Measurements from ENCODE around the gene RIN2.

Gene RIN2, protein sequence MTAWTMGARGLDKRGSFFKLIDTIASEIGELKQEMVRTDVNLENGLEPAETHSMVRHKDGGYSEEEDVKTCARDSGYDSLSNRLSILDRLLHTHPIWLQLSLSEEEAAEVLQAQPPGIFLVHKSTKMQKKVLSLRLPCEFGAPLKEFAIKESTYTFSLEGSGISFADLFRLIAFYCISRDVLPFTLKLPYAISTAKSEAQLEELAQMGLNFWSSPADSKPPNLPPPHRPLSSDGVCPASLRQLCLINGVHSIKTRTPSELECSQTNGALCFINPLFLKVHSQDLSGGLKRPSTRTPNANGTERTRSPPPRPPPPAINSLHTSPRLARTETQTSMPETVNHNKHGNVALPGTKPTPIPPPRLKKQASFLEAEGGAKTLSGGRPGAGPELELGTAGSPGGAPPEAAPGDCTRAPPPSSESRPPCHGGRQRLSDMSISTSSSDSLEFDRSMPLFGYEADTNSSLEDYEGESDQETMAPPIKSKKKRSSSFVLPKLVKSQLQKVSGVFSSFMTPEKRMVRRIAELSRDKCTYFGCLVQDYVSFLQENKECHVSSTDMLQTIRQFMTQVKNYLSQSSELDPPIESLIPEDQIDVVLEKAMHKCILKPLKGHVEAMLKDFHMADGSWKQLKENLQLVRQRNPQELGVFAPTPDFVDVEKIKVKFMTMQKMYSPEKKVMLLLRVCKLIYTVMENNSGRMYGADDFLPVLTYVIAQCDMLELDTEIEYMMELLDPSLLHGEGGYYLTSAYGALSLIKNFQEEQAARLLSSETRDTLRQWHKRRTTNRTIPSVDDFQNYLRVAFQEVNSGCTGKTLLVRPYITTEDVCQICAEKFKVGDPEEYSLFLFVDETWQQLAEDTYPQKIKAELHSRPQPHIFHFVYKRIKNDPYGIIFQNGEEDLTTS

DNA sequence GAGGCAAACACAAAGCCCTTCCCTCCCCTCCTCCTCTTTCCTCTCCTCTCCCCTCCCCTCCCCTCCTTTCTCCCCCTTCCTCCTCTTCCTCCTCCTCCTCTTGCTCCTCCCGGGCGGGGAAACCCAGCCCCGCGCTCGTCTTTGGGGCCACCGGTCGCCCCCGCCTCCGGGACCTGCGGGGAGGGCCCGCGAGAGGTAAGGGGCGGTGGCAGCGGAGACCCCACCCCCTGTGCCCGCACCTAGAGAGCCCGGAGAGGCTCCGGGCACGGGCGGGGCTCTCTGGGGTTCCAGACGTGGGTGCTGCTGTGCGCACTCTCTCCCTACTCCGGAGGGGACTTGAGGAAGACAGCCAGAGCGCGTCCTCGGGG lies at the start of gene RIN2:
Gene RIN2 (plus strand): TSS at position 126 of the 368 bp plus-strand sequence. CDS start 131,344 bp downstream, outside the sequence.
- peak; percentile 16 for DNase-seq (ENCODE audit: low spot score)

DNA sequence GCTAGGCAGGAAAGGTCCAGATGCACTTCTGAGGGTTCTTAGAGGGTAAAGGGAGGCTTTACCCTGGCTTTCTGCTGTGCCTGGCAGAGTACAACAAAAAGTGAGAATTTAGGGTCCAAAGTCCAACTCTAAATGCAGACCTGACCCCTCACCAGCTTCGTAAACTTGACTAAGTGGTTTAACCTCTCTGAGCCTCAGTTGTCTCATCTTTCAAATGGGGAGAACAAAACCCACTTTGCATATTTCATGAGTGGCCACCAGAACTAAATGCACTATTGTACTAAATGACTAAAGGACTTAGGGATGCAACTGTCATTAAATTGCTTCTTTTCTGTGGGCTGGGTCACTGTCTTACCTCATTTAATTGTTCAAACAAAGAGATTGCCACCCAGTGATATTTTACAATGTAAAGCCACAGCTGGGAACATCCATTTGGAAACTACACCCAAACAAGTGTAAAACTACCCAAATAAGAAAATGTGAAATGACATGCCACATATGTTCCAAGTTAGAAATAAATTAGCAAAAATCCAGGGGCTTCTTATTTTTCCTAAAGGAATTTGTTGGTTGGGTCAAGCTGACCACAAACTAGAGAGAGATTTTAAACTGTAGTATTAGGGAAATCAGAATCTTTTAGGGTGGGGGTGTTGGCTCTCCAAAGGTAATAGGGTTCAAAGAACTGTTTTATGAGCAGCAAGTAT lies 48.3 kb upstream of the RIN2 start:
- DNase-seq (ENCODE audit: low spot score): no peak

GRCh38 chr20:19710336-19711120 lies 47.5 kb upstream of the RIN2 start:
- no peak for DNase-seq (ENCODE audit: low spot score)

DNA sequence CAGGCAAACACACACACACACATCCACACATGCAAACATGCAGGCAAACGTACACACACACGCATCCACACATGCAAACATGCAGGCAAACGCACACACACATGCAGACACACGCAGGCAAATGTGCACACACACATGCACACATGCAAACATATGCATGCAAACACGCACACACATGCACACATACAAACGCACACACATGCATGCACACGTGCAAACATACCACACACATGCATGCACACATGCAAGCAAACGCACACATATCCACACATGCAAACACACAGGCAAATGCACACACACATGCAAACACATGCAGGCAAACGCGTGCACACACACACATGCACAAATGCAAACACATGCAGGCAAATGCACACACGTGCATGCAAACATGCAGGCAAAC lies 46.9 kb upstream of the RIN2 start:
- DNase-seq (ENCODE audit: low spot score): no peak

- DNase-seq (ENCODE audit: low spot score): no peak
Observed at GRCh38 chr20:19712721-19713260, 45.3 kb upstream of the RIN2 start.

DNA sequence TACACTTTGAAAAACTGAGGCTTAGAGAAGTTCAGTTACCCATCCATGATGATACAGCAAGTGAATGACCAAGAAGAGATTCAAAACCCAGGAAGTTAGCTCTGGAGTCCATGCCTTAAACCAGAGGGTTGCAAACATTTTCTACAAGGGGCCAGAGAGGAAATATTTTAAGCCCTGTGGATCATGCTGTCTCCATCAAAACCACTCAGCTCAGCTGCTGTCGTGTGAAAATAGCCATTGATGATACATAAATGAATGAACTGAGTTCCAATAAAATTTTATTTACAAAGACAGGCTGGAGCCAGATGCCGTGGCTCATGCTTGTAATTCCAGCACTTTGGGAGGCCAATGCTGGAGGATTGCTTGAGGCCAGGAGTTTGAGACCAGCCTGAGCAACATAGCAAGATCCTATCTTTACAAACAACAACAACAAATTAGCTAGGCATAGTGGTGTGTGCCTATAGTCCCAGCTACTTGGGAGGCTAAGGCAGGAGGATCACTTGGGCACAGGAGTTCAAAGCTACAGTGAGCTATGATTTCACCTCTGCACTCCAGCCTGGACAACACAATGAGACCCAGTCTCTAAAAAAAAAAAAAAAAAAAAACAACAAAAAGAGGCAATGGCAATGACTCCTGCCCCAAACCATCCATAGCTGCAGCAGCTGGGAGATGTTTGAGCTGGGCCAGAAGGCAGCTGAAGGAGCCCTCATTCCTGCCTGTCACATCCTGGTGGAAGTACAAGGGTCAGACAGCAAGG lies 44.1 kb upstream of the RIN2 start:
- DNase-seq (ENCODE audit: low spot score): no peak

DNA sequence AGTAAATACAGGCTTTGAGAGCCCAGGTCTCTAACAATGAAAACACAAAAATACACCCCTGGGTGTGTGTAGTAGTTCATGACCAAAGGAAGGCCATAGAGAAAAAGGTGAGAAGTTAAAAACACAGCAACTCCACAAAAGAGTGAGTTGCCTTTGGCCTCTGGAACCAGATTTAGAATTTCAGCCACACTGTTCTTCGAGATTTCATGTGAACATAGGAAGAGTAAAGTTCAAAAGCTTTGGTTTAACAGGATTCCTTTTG lies 43.5 kb upstream of the RIN2 start:
- DNase-seq (ENCODE audit: low spot score): no peak

DNA sequence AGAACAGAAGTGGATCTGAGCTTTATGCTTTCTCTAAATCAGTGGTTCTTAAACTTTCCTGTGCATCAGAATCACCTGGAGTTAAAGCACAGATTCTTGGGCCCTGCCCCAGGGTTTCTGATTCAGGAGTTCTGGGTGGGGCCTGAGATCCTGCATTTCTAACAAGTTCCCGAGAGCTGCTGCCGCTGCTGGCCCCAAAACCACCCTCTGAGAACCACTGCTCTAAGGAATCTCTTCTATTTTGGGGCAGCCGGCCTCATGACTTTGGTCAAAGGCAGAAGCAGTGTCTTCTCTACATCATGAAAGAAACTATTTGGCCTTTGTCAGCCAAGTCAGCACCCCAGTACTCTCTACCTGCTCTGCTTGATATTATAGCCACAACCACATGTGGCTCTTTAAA lies 42.1 kb upstream of the RIN2 start:
- no peak for DNase-seq (ENCODE audit: low spot score)

- DNase-seq (ENCODE audit: low spot score): no peak
Observed at GRCh38 chr20:19718880-19719279, 39.2 kb upstream of the RIN2 start.

DNA sequence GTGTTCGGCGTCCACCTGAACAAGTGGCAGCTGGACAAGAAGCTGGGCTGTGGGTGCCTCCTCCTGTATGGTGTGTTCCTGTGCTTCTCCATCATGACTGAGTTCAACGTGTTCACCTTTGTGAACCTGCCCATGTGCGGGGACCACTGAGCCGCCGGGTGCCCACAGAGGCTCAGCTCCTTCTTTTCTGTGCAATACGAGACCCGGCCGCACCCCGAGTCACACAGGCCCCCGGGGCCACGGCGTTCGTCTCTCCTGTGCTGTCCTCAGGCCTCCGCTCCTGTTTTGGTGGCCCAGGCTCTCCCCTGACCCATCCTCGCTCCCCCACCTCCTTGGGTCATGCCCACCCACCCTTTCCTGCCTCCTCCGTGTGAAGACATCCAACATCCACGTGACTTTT lies 37.1 kb upstream of the RIN2 start:
- DNase-seq (ENCODE audit: low spot score): no peak

DNA sequence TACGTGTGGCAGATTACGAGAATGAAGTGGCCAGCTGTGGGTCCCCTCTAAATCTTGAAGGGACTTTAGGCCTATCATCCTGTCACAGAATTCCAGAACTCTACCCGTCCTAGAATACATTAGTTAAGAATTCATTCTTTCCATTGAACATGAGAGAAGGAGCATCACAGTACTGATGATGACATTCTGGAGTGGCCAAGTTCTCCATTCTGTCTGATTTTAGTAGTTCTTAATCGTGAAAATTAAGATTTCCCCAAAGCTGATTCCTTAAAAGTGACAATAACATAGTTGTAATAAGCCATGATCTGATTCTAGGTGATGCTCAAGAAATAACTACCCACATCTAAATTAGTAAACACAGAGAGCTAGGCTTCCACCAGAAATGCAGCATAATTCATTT lies 35.0 kb upstream of the RIN2 start:
- DNase-seq (ENCODE audit: low spot score): no peak

GRCh38 chr20:19723813-19724430 lies 34.1 kb upstream of the RIN2 start:
- no peak for DNase-seq (ENCODE audit: low spot score)

- no peak for DNase-seq (ENCODE audit: low spot score)
Observed at GRCh38 chr20:19725373-19725772, 32.7 kb upstream of the RIN2 start.

DNA sequence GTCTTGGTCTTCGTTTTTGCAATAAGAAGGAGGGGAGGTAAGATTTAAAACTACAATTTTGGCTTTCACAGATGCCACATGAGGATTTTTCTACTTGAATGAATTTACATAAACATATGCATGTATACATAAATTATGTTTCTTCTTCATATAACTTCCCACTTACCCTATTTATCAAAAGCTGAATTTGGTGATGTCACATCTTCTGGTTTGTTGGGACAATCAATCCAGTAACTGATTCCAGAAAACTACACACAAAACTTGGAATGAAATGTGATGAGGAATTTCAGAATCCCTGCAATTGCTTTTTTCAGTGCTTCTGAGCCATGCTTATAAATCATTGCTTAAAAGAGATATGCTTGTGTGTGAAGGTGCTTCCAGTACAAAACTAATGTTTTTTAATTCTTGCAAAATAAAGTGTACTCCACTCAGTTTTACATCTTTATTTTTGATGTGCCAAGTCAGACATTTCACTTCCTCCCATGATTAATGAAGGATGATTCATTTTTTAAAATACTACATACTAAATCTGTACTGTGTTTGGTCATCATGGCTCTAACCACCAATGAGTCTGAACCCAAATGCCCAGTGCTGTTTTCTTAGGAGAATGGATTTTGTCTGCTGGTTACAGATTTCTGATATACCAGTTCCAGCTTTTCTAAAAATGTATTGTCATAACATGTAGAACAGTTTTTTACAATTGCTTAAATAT lies 32.1 kb upstream of the RIN2 start:
- no peak for DNase-seq (ENCODE audit: low spot score)

- no peak for DNase-seq (ENCODE audit: low spot score)
Observed at GRCh38 chr20:19727251-19727847, 30.7 kb upstream of the RIN2 start.

DNA sequence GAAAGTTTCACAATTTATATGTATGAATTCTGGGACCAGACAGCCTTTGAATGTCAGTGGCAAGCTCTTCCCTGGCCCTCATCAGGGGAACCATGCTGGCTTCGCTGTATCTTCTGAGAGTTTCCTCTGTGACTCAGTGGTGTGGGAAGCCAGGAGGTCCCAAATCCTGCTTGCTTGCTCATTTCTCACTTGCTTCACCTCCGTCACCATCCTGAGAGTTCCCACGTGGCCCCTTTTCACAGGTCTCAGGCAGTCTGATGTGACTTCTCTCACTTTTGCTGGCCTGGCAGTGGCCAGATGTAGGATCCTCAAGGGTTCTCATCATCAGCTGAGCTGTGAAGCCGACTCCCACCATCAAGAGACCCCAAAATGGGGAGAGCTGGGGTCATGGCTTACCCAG lies 28.4 kb upstream of the RIN2 start:
- no peak for DNase-seq (ENCODE audit: low spot score)

- DNase-seq (ENCODE audit: low spot score): no peak
Observed at GRCh38 chr20:19730706-19731105, 27.4 kb upstream of the RIN2 start.

GRCh38 chr20:19734811-19735210 lies 23.2 kb upstream of the RIN2 start:
- no peak for DNase-seq (ENCODE audit: low spot score)

GRCh38 chr20:19735446-19735845 lies 22.6 kb upstream of the RIN2 start:
- peak; percentile 85 for DNase-seq (ENCODE audit: low spot score)

DNA sequence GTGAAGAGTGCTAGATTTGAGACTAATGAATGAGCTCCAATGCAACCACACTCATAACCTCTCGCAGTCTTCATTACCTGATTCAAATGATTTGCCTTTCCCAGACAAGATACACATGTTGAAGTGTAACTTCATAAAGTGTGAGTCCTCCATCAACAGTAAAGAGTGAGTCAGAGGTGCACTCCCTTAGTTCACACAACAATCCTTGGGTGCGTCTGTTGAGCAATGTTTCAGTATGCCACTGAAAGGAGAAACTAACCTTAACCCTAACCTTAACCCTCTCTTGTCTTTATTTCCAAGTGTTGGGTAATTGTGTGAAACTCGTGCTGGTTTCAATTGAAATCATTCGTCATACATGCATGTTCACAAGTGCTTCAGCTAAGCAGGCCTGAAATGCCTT lies 21.0 kb upstream of the RIN2 start:
- peak; percentile 80 for DNase-seq (ENCODE audit: low spot score)

Data from LoVo (cell line).